ENCODE measurements around the gene ENO1.

Gene ENO1

DNA sequence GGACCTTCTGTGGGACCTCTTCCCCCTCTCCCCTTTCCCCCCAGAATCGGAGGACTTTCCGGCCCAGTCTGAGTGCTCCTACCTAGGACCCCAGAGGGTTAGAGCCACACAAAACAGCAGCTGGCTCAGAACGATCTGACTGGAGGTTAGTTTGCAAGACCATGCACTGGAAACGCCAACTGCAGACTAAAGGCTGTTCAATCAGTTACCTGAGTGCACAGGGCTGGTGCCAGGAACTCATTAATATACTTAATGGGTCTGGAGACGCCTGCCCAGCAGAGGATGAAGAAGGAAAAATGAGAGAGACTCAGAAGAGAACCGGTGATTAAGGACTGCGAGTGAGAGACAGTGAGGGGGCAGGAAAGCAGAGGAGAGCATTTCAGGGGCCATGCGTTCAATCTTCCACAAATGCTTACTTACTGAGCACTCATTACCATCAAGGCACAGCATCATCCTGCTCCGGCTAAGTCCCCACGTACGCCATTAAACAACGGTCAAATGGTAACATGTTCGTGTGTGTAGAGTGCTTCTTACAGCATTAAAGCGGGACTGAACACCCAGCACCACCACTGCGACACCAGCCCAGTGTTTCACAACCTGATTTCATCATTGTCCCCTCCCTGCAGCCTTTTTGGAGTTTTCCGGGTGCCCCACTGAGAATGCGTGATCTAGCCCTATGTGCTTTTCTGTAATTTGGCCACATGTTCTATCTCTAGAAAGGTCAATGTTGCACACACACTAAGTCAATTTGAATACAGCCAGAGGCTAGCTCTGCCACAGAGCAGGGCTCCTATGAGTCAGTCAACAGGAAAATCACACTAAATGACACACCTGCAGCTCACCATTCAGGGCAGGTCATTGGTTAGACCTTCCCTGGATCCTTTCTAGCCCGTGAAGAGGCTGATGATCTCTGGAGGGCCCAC is 7.6 kb downstream of the ENO1 start:
- DNase-seq (ENCODE audit: low read depth, low spot score): no peak

- no peak for DNase-seq (ENCODE audit: low read depth, low spot score)
These were observed 8.4 kb downstream of the ENO1 start for GRCh38 chr1:8870103-8870502.

- DNase-seq (ENCODE audit: low read depth, low spot score): no peak
These were observed 10.5 kb downstream of the ENO1 start for GRCh38 chr1:8867878-8868567.

DNA sequence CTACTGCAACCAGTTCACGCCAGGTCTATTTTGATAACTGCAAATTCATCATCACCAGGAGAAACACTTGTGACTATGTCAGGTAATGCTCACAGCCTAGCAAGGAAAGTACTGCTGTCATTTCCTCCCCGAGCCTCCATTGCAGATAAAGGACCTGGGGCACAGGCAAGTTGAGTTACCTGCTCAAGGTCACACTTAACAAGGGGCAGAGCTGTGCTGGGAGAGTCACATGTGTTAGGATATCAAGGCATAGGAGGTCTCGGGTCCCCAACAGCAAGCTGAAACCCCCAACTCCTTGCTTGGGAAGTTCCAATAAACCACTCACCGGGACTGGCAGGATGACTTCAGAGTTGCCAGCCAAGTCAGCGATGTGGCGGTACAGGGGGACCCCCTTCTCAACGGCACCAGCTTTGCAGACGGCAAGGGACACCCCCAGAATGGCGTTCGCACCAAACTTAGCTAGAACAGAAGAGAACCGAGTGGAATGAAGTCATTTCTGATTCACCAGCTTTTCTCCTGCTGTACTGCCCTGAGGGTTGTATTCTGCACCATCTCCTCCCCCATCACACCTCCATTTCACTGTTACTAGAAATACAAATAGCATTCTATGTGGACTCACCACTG is 11.6 kb downstream of the ENO1 start:
- DNase-seq (ENCODE audit: low read depth, low spot score): no peak

GRCh38 chr1:8866173-8866791 is 12.2 kb downstream of the ENO1 start:
- DNase-seq (ENCODE audit: low read depth, low spot score): no peak

GRCh38 chr1:8864713-8865344 is 13.7 kb downstream of the ENO1 start:
- DNase-seq (ENCODE audit: low read depth, low spot score): no peak

- DNase-seq (ENCODE audit: low read depth, low spot score): no peak
These were observed 14.7 kb downstream of the ENO1 start for GRCh38 chr1:8863794-8864233.

DNA sequence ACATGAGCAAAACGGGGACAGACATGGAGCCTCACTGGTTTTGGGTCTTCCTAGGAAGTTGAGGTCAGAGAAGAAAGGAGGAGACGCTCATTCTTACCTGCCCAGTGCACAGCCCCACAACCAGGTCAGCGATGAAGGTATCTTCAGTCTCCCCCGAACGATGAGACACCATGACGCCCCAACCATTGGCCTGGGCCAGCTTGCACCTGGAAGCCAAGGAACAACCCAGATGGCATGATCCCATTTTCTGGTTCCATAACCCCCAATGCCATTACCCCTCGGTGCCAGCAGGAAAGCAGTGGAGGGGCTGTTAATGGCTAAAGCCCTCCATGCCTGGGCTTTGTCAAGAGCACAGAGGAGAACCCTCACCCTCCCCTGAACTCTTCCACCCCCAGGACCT is 15.3 kb downstream of the ENO1 start:
- no peak for DNase-seq (ENCODE audit: low read depth, low spot score)

DNA sequence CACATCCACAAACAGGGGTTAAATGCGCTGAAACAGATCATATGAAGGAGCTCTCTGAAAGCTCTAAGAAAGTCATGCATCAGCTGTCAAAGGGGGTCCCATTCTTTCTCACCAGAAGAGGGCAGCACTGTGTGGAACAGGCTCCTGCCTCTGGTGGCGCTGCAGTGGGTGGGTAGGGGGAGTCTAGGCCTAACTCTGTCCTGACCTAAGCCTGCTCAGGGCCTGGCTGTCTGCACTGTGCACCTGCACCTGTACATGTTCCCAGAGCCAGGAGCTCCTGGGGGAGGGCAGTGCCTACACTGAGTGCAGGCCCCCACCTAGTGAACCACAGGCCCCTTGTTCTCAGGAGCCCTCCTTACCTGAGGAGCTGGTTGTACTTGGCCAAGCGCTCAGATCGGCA is 16.0 kb downstream of the ENO1 start:
- no peak for DNase-seq (ENCODE audit: low read depth, low spot score)

DNA sequence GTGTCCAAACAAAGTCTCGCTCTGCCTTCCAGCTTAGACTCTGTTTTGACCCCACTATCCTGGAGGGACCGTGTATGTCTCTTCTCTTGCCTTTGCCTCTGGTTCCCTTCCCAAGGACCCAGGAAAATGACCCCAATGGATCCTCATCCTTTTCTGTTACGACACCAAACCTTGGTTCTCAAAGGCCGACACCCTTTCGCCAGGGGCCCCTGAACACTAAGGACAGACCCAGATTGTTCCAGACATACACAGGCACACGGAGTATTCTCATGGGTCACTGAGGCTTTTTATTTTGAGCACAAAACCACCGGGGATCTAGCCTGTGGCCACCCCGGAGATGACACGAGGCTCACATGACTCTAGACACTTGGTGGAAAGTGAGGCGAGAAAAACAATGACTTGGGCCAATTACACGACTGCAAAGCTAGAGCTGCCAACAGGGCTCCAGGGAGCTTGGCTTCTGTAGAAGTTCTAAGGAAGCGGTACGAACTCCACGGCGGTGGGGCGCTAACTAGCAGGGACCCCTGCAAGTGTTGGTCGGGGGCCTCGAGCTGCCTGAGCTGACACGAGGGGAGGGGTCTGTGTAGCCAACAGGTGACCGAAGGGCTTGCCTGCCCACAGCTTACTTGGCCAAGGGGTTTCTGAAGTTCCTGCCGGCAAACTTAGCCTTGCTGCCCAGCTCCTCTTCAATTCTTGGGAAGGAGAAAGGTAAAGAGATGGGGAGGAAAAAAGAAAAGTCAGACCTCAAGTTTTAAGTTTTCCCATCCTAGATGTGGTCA is 17.6 kb downstream of the ENO1 start:
- no peak for DNase-seq (ENCODE audit: low read depth, low spot score)

DNA sequence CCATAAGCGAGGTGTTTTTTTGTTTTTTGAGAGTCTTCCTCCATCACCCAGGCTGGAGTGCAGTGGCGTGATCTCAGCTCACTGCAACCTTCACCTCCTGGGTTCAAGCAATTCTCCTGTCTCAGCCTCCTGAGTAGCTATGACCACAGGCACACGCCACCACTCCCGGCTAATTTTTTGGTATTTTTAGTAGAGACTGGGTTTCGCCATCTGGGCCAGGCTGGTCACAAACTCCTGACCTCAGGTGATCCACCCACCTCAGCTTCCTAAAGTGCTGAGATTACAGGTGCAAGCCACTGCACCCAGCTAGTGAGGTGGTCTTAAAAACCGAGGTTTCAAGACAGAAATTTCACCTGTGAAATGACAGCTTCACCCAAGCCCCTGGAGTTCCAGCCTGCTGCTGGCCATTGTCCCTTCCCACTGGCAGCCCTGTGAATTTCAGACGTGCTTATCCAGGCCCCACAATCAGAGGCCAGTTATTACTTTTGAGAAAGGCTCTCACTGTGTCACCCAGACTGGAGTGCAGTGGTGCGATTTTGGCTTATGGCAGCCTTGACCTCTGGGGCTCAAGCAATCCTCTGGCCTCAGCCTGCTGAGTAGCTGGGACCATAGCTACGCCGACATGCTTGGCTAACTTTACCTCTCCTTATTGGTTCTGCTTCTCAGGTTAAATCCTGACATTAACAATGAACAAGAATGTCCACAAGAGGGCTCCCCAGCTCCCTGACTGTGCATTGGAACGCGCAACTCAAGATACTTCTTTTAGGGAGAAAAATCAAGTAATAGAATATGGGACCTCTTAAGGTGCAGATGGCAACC is 19.4 kb downstream of the ENO1 start:
- no peak for DNase-seq (ENCODE audit: low read depth, low spot score)

DNA sequence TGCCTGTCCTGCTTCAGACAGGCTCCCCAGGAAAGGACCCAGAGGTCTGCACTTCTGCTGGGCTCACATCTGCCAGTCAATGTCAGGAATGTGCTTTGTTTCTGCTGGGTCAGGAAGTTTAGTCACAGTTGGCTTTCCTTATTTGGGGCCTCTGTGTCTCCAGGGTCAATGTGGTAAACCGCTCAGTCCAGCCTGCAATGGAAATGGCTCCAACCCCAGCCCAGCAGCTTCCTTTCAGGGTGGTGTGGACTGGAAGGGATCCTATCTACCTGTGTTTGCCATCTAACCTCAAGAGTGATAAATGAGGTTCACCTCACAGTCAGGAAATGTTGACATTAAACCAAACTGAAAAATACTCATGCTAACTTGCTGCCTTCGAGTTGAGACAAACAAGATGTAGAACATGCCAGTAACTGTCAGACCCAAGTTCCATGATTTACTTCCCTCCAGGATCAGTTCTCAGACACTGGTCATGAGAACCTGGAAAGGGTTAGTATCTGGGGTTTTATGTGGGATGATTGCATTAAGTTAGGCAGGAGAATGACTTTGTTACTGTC is 20.3 kb downstream of the ENO1 start:
- DNase-seq (ENCODE audit: low read depth, low spot score): no peak

- no peak for DNase-seq (ENCODE audit: low read depth, low spot score)
These were observed 21.6 kb downstream of the ENO1 start for GRCh38 chr1:8856689-8857412.

DNA sequence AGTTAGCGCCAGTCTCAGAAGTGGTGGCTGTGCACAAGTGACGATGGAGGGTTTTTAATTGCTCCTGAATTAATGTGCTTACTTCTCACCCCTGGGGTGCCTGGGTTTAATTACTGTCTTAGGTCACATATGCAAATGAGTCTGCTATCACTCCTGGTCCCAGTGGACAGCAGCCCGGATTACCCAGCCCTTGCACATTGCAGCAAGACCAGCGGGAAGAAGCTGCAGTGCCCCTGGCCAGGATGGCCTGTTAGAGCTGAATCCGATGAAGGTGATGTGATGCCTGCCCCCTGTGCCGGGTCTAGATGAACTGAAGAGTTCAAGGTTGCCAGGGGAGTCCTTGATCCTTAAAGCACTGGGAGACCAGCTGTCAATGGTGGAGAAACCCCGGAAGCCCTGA is 24.2 kb downstream of the ENO1 start:
- no peak for DNase-seq (ENCODE audit: low read depth, low spot score)

DNA sequence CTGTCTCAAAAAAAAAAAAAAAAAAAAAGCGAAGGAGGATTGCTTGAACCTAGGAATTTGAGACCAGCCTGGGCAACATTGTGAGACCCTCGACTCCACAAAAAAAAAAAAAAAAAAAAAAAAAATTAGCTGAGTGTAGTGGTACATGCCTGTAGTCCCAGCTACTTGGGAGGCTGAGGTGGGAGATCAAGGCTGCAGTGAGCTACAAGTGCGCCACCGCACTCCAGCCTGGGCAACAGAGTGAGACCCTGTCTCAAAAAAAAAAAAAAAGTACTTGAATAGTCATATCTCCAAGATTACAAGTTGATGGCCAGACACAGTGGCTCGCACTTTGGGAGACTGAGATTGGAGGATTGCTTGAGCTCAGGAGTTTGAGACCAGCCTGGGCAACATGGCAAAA is 27.4 kb downstream of the ENO1 start:
- no peak for DNase-seq (ENCODE audit: low read depth, low spot score)

- DNase-seq (ENCODE audit: low read depth, low spot score): peak; percentile 46
These were observed 29.7 kb downstream of the ENO1 start for GRCh38 chr1:8848663-8849386.

- no peak for DNase-seq (ENCODE audit: low read depth, low spot score)
These were observed 30.5 kb downstream of the ENO1 start for GRCh38 chr1:8847990-8848389.

- DNase-seq (ENCODE audit: low read depth, low spot score): no peak
These were observed 32.2 kb downstream of the ENO1 start for GRCh38 chr1:8846263-8846662.

Measured in activated naive CD8-positive, alpha-beta T cell treated with anti-CD3 and anti-CD28 coated beads, Interleukin-2, amount 50 U/mL, for 16 hours (primary cell).